ENCODE measurements around the gene DSPP. TPM values are rescaled to one million over a fixed set of nuclear protein-coding genes. Genes with fewer than 3 reads are reported as not detected.

DSPP gene
- total RNA-seq, 1 experiment from 2014 or later: not detected

- H3K4me3 Mint-ChIP-seq (ENCODE audit: low read depth, unreplicated experiment): no peak overlapping the region
- no peaks in the 10 kb centered on the region for H3K27me3 Mint-ChIP-seq (ENCODE audit: unreplicated experiment)
- CTCF ChIA-PET: no interaction called here
- no peaks in the 10 kb centered on the region for H3K36me3 Mint-ChIP-seq (ENCODE audit: insufficient read depth, unreplicated experiment)
- no peaks in the 10 kb centered on the region for H3K9me3 Mint-ChIP-seq (ENCODE audit: low read depth, unreplicated experiment)
- no TSS peak for BruUV-seq (replicated peaks)
- H3K4me1 Mint-ChIP-seq (ENCODE audit: low read depth, unreplicated experiment): peaks cover 1% of the 10 kb centered on the region
- H3K27ac Mint-ChIP-seq (ENCODE audit: unreplicated experiment): no peak overlapping the region
- DNase-seq: no peak
- no peak for TF ChIP-seq CTCF (IDR thresholded peaks at IDR 0.05; ENCODE audit: unreplicated experiment)
- intact Hi-C loops (cut with micrococcal nuclease; ENCODE audit: unreplicated experiment): no loop called here
These were observed 24.0 kb upstream of the DSPP start for GRCh38 chr4:87584222-87584908.

- Mint-ChIP-seq H3K27ac (ENCODE audit: unreplicated experiment) (no peak overlapping the region), H3K9me3 (ENCODE audit: low read depth, unreplicated experiment) (no peaks in the 10 kb centered on the region), H3K36me3 (ENCODE audit: insufficient read depth, unreplicated experiment) (no peaks in the 10 kb centered on the region), H3K4me3 (ENCODE audit: low read depth, unreplicated experiment) (no peak overlapping the region), H3K27me3 (ENCODE audit: unreplicated experiment) (no peaks in the 10 kb centered on the region), H3K4me1 (ENCODE audit: low read depth, unreplicated experiment) (peaks cover 9% of the 10 kb centered on the region)
- DNase-seq: no peak
- BruUV-seq (replicated peaks): no TSS peak
- CTCF ChIA-PET: no interaction called here
- no peak for TF ChIP-seq CTCF (IDR thresholded peaks at IDR 0.05; ENCODE audit: unreplicated experiment)
- intact Hi-C loops (cut with micrococcal nuclease; ENCODE audit: unreplicated experiment): no loop called here
These were observed 18.8 kb upstream of the DSPP start for GRCh38 chr4:87589531-87589930.

GRCh38 chr4:87592124-87592523 is 16.2 kb upstream of the DSPP start:
- CTCF ChIA-PET: no interaction called here
- no peaks in the 10 kb centered on the region for H3K36me3 Mint-ChIP-seq (ENCODE audit: insufficient read depth, unreplicated experiment)
- H3K9me3 Mint-ChIP-seq (ENCODE audit: low read depth, unreplicated experiment): no peaks in the 10 kb centered on the region
- TF ChIP-seq CTCF (IDR thresholded peaks at IDR 0.05; ENCODE audit: unreplicated experiment): no peak
- no peak overlapping the region for H3K27ac Mint-ChIP-seq (ENCODE audit: unreplicated experiment)
- no TSS peak for BruUV-seq (replicated peaks)
- H3K4me1 Mint-ChIP-seq (ENCODE audit: low read depth, unreplicated experiment): peaks cover 9% of the 10 kb centered on the region
- intact Hi-C loops (cut with micrococcal nuclease; ENCODE audit: unreplicated experiment): no loop called here
- H3K4me3 Mint-ChIP-seq (ENCODE audit: low read depth, unreplicated experiment): no peak overlapping the region
- H3K27me3 Mint-ChIP-seq (ENCODE audit: unreplicated experiment): no peaks in the 10 kb centered on the region
- DNase-seq: no peak

- Mint-ChIP-seq H3K27ac (ENCODE audit: unreplicated experiment) (no peak overlapping the region), H3K4me1 (ENCODE audit: low read depth, unreplicated experiment) (no peaks in the 10 kb centered on the region), H3K27me3 (ENCODE audit: unreplicated experiment) (no peaks in the 10 kb centered on the region), H3K4me3 (ENCODE audit: low read depth, unreplicated experiment) (no peak overlapping the region), H3K36me3 (ENCODE audit: insufficient read depth, unreplicated experiment) (no peaks in the 10 kb centered on the region), H3K9me3 (ENCODE audit: low read depth, unreplicated experiment) (no peaks in the 10 kb centered on the region)
- intact Hi-C loops (cut with micrococcal nuclease; ENCODE audit: unreplicated experiment): no loop called here
- BruUV-seq (replicated peaks): no TSS peak
- TF ChIP-seq CTCF (IDR thresholded peaks at IDR 0.05; ENCODE audit: unreplicated experiment): no peak
- CTCF ChIA-PET: no interaction called here
- no peak for DNase-seq
These were observed 7.0 kb upstream of the DSPP start for GRCh38 chr4:87601361-87601760.
